HG03196 (cell line): ENCODE data around the gene TEC.
A peak's percentile ranks its signal among the peaks of the same experiment; 100 is the strongest.

Experiments used
- ATAC-seq: cut with Tn5 transposase; IDR thresholded peaks from one replicate; pipeline ENCODE4 v1.9.1; 2021; ENCODE audit not compliant: unreplicated experiment

The TEC gene

DNA sequence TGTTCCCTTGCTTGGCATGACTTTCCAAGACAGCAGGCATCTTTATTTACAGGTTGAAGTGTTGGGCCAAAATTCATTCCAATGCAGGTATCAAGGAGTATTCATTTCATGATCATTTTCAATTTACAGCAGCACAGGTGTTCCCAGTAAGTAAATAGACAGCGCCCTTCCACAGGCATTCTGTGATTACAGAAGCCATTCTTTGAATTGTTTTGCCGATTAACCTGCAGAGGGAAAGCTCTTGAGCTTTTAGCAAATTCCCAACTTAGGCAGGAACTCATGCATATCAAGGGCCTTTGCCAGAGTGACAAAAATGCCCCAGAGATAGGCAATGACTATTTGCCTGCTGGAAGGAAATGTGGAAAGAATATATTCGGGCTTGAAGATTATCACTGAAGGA, 142.4 kb downstream of the TEC start:
- no peak for ATAC-seq

DNA sequence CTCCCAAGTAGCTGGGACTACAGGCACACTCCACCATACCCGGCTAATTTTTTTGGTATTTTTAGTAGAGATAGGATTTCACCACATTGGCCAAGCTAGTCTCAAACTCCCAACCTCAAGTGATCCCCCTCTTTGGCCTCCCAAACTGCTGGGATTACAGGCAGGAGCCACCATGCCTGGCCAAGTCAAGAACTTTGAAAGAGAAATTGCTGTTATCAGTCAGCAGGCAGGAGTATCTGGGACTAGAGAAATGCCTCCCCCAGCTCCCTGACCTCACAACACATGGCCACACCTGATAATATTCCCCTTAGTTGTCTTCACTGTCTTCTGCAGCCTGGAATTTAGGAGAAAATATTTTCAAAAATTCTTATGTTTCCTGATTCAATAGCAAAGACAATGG, 143.0 kb downstream of the TEC start:
- ATAC-seq: no peak

- ATAC-seq: no peak
Measured at GRCh38 chr4:48124870-48125269, 144.8 kb downstream of the TEC start.

GRCh38 chr4:48122756-48123155, 146.9 kb downstream of the TEC start:
- no peak for ATAC-seq

DNA sequence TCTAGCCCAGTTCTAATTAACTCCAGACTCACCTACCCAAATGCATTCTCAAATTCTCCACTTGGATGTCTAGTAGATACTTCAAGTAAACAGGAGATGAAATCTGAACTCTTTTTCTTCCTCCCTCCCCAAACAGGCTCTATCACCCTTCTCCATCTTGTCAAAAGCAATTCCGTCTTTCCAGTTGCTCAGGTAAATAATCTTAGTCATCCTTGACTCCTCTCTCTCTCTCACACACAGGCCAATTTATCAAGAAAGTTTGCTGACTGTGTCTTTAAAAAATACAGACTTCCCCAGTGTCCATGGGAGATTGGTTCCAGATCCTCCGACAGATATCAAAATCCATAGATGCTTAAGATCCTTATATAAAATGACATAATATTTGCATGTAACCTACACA, 148.5 kb downstream of the TEC start:
- no peak for ATAC-seq

- no peak for ATAC-seq
Measured at GRCh38 chr4:48120132-48120531, 149.5 kb downstream of the TEC start.

DNA sequence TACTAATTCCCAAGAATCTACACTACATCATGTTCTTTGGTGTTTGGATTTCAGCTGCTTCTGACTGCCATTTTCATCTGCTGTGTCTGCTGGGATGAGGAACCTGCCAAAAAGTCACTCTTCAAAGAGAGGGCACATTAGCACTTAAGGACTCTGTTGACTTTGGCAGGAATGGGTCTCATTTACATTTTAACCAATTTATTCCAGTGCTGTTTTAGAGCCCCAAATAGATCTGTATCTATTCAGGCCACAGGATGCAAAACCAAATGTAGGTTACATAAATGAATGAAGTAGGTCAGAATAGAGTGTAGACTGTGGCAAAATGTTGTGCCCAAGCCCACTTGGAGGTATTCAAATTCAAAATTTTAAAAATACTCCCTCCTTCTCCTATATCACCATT, 150.0 kb downstream of the TEC start:
- ATAC-seq: no peak

GRCh38 chr4:48118081-48118480, 151.6 kb downstream of the TEC start:
- no peak for ATAC-seq

DNA sequence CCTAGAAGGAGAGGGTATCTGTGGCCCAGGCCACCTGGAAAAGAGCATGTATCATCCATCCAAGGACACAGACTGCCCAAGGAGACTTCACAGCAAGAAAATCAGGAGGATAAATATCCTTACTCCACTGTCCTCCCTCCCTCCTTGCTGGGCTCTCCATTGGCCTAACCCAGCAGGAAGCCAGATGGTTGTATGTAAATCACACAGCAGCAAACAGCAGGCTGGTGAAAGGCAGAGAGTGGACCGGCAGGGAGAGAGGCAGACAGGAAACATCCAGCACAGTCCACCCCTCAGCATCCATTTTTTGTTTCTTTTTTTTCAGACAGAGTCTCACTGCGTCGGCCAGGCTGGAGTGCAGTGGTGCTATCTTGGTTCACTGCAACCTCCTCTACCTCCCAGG, 153.1 kb downstream of the TEC start:
- ATAC-seq: no peak

GRCh38 chr4:48114412-48114811, 155.2 kb downstream of the TEC start:
- no peak for ATAC-seq

GRCh38 chr4:48112017-48112667, 157.5 kb downstream of the TEC start:
- no peak for ATAC-seq

- ATAC-seq: no peak
Measured at GRCh38 chr4:48110452-48110978, 159.1 kb downstream of the TEC start.

- ATAC-seq: peak; percentile 61
Measured at GRCh38 chr4:48109413-48110263, 160.0 kb downstream of the TEC start.

- ATAC-seq: no peak
Measured at GRCh38 chr4:48108309-48109073, 161.1 kb downstream of the TEC start.

- ATAC-seq: no peak
Measured at GRCh38 chr4:48105230-48105629, 164.4 kb downstream of the TEC start.

- ATAC-seq: peak; percentile 71
Measured at GRCh38 chr4:48103483-48104139, 166.0 kb downstream of the TEC start.

DNA sequence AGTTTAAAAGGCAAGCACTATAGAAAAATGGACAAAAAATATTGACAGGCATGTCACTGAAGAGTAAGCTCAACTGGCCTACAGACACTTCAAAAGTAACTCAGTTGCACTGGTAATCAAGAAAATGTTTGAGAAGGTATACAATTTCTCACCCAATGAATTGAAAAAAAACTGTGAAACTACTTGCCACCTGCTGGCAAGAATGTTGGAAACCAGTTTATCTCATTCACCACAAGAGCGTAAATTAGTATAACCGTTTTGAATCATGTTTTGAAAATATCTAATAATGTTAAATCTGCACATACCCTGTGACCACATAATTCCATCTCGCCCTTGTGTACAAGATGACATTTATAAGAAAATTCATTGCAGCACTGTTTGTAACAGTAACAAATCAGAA, 167.3 kb downstream of the TEC start:
- no peak for ATAC-seq

- ATAC-seq: no peak
Measured at GRCh38 chr4:48100256-48100655, 169.4 kb downstream of the TEC start.

- no peak for ATAC-seq
Measured at GRCh38 chr4:48095441-48095840, 174.2 kb downstream of the TEC start.

- no peak for ATAC-seq
Measured at GRCh38 chr4:48093991-48094416, 175.6 kb downstream of the TEC start.

DNA sequence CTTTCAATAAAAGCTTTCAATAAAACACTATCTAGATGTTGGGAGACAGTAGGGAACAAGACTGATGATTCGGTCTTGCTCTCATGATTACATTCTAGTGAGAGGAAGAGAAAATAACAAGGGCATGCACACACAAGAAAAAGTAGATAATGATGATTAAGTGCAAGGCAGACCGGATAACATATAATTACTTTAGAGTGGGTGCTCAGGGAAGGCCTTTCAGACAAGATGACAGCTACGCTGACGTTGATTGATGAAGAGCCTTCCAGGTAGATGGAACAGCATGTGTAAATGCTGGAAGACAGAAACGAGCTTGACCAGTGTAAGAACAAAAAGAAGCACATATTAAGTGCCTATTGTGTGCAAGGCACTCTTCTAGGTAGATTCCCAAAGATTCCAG, 179.0 kb downstream of the TEC start:
- no peak for ATAC-seq
